ENCODE measurements around the gene PRKCSH. TPM values are rescaled to one million over a fixed set of nuclear protein-coding genes. Genes with fewer than 3 reads are reported as not detected.
"Not testable (repeated sequence)": the region's sequence is repeated elsewhere in the genome, so short reads cannot be mapped to it uniquely, and the experiment has no call there.

PRKCSH gene
- total RNA-seq, 1 donor, result 85.5 TPM

GRCh38 chr19:11421371-11422098 is 13.9 kb upstream of the PRKCSH start:
- TF ChIP-seq, protein P1, sequence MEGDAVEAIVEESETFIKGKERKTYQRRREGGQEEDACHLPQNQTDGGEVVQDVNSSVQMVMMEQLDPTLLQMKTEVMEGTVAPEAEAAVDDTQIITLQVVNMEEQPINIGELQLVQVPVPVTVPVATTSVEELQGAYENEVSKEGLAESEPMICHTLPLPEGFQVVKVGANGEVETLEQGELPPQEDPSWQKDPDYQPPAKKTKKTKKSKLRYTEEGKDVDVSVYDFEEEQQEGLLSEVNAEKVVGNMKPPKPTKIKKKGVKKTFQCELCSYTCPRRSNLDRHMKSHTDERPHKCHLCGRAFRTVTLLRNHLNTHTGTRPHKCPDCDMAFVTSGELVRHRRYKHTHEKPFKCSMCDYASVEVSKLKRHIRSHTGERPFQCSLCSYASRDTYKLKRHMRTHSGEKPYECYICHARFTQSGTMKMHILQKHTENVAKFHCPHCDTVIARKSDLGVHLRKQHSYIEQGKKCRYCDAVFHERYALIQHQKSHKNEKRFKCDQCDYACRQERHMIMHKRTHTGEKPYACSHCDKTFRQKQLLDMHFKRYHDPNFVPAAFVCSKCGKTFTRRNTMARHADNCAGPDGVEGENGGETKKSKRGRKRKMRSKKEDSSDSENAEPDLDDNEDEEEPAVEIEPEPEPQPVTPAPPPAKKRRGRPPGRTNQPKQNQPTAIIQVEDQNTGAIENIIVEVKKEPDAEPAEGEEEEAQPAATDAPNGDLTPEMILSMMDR (IDR thresholded peaks at IDR 0.05; ENCODE audit: insufficient read depth, low read depth, low read length), result no peak
- no peak for DNase-seq (ENCODE audit: low read depth)
- H3K4me3 ChIP-seq (ENCODE audit: low read depth, low read length), result no peak overlapping the region

DNA sequence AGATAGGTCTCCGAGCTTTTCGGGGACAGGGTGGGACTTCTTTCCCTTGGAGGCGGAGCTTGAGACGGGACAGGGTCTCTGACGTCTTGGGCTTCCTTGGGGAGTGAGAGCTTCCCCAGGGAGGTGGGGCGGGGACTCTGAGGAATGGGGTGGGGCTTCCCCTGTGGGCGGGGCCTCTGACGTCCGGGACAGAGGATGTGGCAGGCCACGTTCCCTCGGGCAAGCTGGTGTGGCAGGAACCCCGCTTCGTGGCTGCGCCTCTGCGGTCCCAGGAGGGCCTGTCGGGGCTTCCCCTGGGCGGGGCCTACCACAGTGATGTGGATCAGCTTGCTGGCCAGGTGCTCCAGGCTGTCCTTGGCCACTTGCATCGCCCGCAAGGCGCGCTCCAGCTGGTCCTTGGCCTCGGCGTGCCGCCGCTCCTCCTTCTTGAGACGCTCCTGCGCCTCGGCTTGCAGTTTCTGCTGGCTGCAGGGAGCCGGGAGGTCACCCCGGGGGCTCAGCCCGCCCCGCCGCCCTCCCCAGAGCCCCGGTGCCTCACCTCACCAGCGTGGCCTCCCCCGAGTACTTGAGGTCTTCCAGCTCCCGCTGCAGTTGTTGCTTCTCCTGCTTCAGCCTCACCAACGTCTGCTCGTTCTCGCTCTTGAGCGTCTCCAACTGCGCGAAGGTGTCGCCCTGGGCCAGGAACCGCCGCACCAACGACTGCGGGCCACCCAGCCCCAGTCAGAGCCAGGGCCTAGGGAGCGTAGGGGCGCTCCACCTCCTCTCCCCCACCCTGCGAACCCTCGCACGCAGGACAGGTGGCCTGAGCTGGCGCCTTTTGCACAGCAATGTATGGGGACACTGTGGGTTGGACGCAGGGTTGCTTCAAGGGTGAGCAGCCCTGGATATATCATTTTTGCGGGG is 13.0 kb upstream of the PRKCSH start:
- H3K4me3 ChIP-seq (ENCODE audit: low read depth, low read length), result peak overlapping the region; percentile 27
- DNase-seq (ENCODE audit: low read depth), result peak; percentile 65
- TF ChIP-seq, protein P1 (IDR thresholded peaks at IDR 0.05; ENCODE audit: insufficient read depth, low read depth, low read length), result no peak

- H3K4me3 ChIP-seq (ENCODE audit: low read depth, low read length), result no peak overlapping the region
- TF ChIP-seq, protein P1 (IDR thresholded peaks at IDR 0.05; ENCODE audit: insufficient read depth, low read depth, low read length), result no peak
Measured at GRCh38 chr19:11423164-11423790, 12.2 kb upstream of the PRKCSH start.

DNA sequence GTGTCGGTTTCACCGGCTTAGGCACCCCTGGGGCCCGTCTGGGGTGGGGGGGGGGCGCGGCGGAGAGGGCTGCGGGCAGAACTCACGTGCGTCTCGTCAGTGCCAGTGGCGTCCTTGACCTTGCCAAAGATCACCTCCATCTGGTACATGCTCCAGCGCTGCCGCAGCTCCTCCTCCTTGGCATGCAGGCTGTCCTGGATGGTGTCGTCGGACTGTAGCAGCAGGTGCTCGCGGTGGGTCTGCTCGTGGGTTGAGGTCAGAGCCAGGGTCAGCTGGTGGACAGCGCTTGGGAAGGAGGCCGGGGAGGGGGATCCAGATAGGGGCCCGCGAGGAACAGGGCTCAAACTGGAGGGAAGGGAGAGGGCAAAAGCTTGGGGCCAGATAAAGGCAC is 11.6 kb upstream of the PRKCSH start:
- no peak for DNase-seq (ENCODE audit: low read depth)

More at GRCh38 chr19:11423164-11423790, 12.2 kb upstream of the PRKCSH start:
- DNase-seq (ENCODE audit: low read depth), result no peak

DNA sequence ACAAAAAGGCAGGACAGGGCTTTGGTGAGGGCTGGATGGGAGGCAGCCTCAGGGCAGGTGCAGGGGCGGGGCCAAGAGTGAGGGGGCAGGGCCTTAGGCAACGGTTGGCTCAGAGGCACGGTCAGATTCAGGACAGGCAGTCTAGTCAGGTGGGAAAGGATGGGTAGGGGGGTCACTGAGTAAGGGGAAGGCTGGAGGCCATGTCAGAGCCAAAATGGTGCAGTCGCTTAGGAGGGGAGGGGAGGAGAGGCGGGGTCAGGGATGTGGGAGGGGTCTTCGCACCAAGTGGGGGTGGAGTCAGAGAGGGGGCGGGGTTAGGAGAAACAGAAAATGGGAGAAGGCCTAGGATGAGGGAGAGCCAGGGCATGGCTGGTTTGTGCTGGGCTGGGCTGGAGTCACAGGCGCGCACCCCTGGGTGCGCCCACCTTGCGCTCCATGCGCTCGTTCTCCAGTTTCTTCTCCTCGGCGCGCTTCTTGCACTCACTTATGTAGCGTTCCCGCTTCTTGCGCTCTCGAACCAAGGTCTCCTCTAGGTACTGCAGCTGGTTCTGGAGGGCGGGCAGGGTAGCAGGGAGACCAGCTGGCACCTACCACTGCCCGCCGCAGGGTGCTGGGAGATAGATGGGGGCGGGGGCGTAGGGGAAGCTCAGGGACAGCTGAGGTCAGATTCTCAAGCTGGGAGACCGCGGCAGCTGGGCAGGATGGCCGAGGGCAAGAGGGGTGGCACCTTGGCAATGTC is 9.5 kb upstream of the PRKCSH start:
- H3K4me3 ChIP-seq (ENCODE audit: low read depth, low read length), result no peak overlapping the region
- DNase-seq (ENCODE audit: low read depth), result no peak
- TF ChIP-seq, protein P1 (IDR thresholded peaks at IDR 0.05; ENCODE audit: insufficient read depth, low read depth, low read length), result no peak

More for the DNA sequence above, 11.6 kb upstream of the PRKCSH start:
- H3K4me3 ChIP-seq (ENCODE audit: low read depth, low read length), result no peak overlapping the region
- TF ChIP-seq, protein P1 (IDR thresholded peaks at IDR 0.05; ENCODE audit: insufficient read depth, low read depth, low read length), result no peak

DNA sequence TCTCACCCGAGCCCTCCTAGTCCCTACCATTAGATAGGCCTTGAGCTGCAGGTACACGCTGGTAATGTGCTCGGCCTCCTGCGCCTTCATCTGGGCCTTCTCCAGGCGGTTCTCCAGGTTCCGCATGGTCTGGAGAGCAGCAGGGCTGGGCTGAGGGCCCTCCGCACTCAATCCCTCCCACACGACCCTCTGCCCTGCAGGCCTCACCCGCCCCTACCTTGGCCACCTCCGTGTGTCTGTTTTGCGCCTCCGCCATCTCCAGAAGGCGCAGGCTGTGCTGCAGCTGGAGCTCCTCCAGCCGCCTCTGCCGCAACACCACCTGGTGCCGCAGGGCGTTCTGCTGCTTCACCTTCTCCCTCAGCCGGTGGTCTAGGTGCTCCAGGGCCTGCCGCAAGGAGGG is 8.8 kb upstream of the PRKCSH start:
- no peak overlapping the region for H3K4me3 ChIP-seq (ENCODE audit: low read depth, low read length)
- no peak for DNase-seq (ENCODE audit: low read depth)
- TF ChIP-seq, protein P1 (IDR thresholded peaks at IDR 0.05; ENCODE audit: insufficient read depth, low read depth, low read length), result no peak

GRCh38 chr19:11433526-11433925 is 1.9 kb upstream of the PRKCSH start:
- not testable (repeated sequence) for DNase-seq (ENCODE audit: low read depth); H3K4me3 ChIP-seq (ENCODE audit: low read depth, low read length)
